ENCODE data around the gene FNIP2. TPM values are rescaled to one million over a fixed set of nuclear protein-coding genes. Genes with fewer than 3 reads are reported as not detected.
"Not testable (repeated sequence)": the region's sequence is repeated elsewhere in the genome, so short reads cannot be mapped to it uniquely, and the experiment has no call there.

The FNIP2 gene
- total RNA-seq, 3 donors from 2014 or later (not counting 1 experiment from before 2014, with no cell fraction given): 19.4 to 22.6 (median 21.8) TPM

DNA sequence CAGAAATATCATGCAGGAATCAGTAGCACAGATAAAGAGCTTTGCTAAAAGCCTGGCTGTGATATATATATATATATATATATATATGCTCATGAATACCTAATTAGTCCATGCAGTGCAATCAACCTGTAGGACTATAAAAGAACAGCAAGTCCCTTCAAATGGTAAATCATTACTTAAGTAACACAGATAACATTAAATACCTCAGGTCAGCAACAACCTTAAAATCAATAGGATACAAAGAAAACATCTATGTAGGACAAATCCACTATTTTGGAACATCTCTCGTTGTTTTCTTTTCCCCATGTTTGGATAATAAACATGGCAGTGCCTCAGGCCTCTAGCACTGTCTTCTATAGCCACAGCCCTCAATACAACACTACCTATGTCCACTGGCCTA lies 106.6 kb downstream of the FNIP2 start:
- Mint-ChIP-seq H3K9me3 (peaks cover 2 to 8% of the 10 kb centered on the region in 2 donors), H3K27ac (no peak overlapping the region), H3K27me3 (ENCODE audit: low read depth in 2 of 2) (peaks cover 0 to 6% of the 10 kb centered on the region in 2 donors), H3K36me3 (peaks cover 30% of the 10 kb centered on the region), H3K4me1 (peaks cover 27 to 47% of the 10 kb centered on the region in 2 donors), H3K4me3 (no peak overlapping the region)
- H3K4me3 ChIP-seq (ENCODE audit: low read length): no peak overlapping the region
- intact Hi-C loops (cut with micrococcal nuclease): no loop called here
- 91% methylated on average over 1 of the region's 1 CpG for WGBS (ENCODE audit: insufficient coverage)
- H3K36me3 ChIP-seq (ENCODE audit: control insufficient read depth, insufficient read depth, low read length): peaks cover 7% of the 10 kb centered on the region
- TF ChIP-seq, protein P1, sequence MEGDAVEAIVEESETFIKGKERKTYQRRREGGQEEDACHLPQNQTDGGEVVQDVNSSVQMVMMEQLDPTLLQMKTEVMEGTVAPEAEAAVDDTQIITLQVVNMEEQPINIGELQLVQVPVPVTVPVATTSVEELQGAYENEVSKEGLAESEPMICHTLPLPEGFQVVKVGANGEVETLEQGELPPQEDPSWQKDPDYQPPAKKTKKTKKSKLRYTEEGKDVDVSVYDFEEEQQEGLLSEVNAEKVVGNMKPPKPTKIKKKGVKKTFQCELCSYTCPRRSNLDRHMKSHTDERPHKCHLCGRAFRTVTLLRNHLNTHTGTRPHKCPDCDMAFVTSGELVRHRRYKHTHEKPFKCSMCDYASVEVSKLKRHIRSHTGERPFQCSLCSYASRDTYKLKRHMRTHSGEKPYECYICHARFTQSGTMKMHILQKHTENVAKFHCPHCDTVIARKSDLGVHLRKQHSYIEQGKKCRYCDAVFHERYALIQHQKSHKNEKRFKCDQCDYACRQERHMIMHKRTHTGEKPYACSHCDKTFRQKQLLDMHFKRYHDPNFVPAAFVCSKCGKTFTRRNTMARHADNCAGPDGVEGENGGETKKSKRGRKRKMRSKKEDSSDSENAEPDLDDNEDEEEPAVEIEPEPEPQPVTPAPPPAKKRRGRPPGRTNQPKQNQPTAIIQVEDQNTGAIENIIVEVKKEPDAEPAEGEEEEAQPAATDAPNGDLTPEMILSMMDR (IDR thresholded peaks at IDR 0.05): no peak
- no peaks in the 10 kb centered on the region for H3K9me3 ChIP-seq (ENCODE audit: control insufficient read depth, insufficient read depth, low read length)
- H3K27me3 ChIP-seq (ENCODE audit: control insufficient read depth, insufficient read depth, low read length): no peaks in the 10 kb centered on the region
- H3K27ac ChIP-seq (ENCODE audit: low read length): no peak overlapping the region
- H3K4me1 ChIP-seq (ENCODE audit: control insufficient read depth, insufficient read depth, low read length): peaks cover 6% of the 10 kb centered on the region
- DNase-seq: no peak
- ATAC-seq: no peak

DNA sequence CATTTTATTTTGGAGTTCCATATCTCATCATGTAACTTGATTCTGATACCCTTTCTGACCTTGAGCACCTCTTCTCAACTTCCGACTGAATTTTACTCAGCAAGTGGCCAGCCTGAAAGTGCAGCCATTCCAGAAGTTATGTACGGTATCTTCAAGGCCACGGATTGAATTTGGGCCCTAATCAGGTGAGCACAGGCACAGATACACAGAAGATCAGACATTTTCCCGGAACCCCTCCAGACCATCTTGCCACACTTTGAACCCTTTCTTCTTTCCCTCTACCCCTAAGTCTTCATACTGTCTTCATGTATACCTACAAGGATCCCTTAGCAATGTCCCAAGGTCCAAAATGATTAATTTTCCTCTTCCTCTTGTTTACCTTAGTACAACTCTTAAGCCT lies 108.2 kb downstream of the FNIP2 start:
- Mint-ChIP-seq H3K36me3 (peaks cover 27% of the 10 kb centered on the region), H3K27me3 (ENCODE audit: low read depth in 2 of 2) (peaks cover 0 to 4% of the 10 kb centered on the region in 2 donors), H3K9me3 (peaks cover 2 to 8% of the 10 kb centered on the region in 2 donors), H3K27ac (peak overlapping the region in 1 of 2 donors; percentile 20), H3K4me1 (peaks cover 25 to 33% of the 10 kb centered on the region in 2 donors), H3K4me3 (no peak overlapping the region)
- DNase-seq (no peak), ATAC-seq (no peak)
- no peaks in the 10 kb centered on the region for H3K9me3 ChIP-seq (ENCODE audit: control insufficient read depth, insufficient read depth, low read length)
- intact Hi-C loops (cut with micrococcal nuclease): no loop called here
- TF ChIP-seq, protein P1 (IDR thresholded peaks at IDR 0.05): no peak
- peaks cover 2% of the 10 kb centered on the region for H3K4me1 ChIP-seq (ENCODE audit: control insufficient read depth, insufficient read depth, low read length)
- H3K27ac ChIP-seq (ENCODE audit: low read length): no peak overlapping the region
- no peaks in the 10 kb centered on the region for H3K27me3 ChIP-seq (ENCODE audit: control insufficient read depth, insufficient read depth, low read length)
- peaks cover 8% of the 10 kb centered on the region for H3K36me3 ChIP-seq (ENCODE audit: control insufficient read depth, insufficient read depth, low read length)
- 96% methylated on average over 4 of the region's 4 CpGs for WGBS (ENCODE audit: insufficient coverage)
- H3K4me3 ChIP-seq (ENCODE audit: low read length): no peak overlapping the region

DNA sequence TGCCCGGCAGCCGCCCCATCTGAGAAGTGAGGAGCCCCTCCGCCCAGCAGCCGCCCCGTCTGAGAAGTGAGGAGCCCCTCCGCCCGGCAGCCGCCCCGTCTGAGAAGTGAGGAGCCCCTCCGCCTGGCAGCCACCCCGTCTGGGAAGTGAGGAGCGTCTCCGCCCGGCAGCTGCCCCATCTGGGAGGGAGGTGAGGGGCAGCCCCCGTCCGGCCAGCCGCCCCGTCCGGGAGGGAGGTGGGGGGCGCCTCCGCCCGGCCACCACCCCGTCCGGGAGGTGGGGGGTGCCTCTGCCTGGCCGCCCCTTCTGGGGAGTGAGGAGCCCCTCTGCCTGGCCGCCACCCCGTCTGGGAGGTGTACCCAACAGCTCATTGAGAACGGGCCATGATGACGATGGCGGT lies 113.3 kb downstream of the FNIP2 start:
- H3K27ac Mint-ChIP-seq; H3K9me3 Mint-ChIP-seq; H3K4me1 ChIP-seq (ENCODE audit: control insufficient read depth, insufficient read depth, low read length); ATAC-seq; H3K27me3 ChIP-seq (ENCODE audit: control insufficient read depth, insufficient read depth, low read length); H3K4me3 Mint-ChIP-seq; H3K9me3 ChIP-seq (ENCODE audit: control insufficient read depth, insufficient read depth, low read length); DNase-seq; H3K4me3 ChIP-seq (ENCODE audit: low read length); intact Hi-C loops (cut with micrococcal nuclease); H3K36me3 ChIP-seq (ENCODE audit: control insufficient read depth, insufficient read depth, low read length); H3K27ac ChIP-seq (ENCODE audit: low read length); H3K27me3 Mint-ChIP-seq (ENCODE audit: low read depth in 2 of 2): not testable (repeated sequence)
- Mint-ChIP-seq H3K4me1 (peaks cover 22 to 28% of the 10 kb centered on the region in 2 donors), H3K36me3 (peaks cover 18% of the 10 kb centered on the region)
- WGBS (ENCODE audit: insufficient coverage): 99% methylated on average over 23 of the region's 30 CpGs

DNA sequence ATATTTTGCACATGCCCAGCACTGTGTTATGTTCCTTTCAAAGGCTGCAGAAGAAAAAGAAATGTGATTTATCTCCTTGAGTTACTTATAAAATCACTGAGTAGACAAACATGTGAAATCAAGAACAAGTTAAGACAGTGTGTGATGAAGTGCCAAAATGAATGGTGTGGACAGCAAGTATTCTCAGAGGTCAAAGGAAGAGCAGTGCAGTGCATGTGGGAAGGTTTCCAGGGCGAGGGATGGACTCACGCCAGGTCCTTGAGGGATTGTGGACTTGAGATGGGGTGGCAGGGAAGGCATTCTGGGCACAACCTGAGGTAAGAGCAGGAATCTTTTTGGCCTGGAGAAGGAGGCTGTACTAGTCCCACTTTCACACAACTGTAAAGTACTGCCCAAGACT lies 115.5 kb downstream of the FNIP2 start:
- Histone ChIP-seq H3K27ac (ENCODE audit: low read length) (no peak overlapping the region), H3K9me3 (ENCODE audit: control insufficient read depth, insufficient read depth, low read length) (no peaks in the 10 kb centered on the region), H3K4me3 (ENCODE audit: low read length) (no peak overlapping the region), H3K36me3 (ENCODE audit: control insufficient read depth, insufficient read depth, low read length) (peaks cover 4% of the 10 kb centered on the region), H3K27me3 (ENCODE audit: control insufficient read depth, insufficient read depth, low read length) (no peaks in the 10 kb centered on the region), H3K4me1 (ENCODE audit: control insufficient read depth, insufficient read depth, low read length) (no peaks in the 10 kb centered on the region)
- no peak overlapping the region for H3K4me3 Mint-ChIP-seq
- no peak for DNase-seq
- H3K27me3 Mint-ChIP-seq (ENCODE audit: low read depth in 2 of 2): no peaks in the 10 kb centered on the region
- intact Hi-C loops (cut with micrococcal nuclease): no loop called here
- WGBS (ENCODE audit: insufficient coverage): 98% methylated on average over 2 of the region's 2 CpGs
- H3K4me1 Mint-ChIP-seq: peaks cover 15 to 17% of the 10 kb centered on the region in 2 donors
- peak overlapping the region in 1 of 2 donors; percentile 21 for H3K27ac Mint-ChIP-seq
- ATAC-seq: no peak
- TF ChIP-seq, protein P1 (IDR thresholded peaks at IDR 0.05): no peak
- H3K36me3 Mint-ChIP-seq: peaks cover 2% of the 10 kb centered on the region
- no peaks in the 10 kb centered on the region for H3K9me3 Mint-ChIP-seq

All from natural killer cell (primary cell).